Measurements from ENCODE around the gene SPAG16. TPM values are rescaled to one million over a fixed set of nuclear protein-coding genes. Genes with fewer than 3 reads are reported as not detected.
"Not testable (repeated sequence)": the region's sequence is repeated elsewhere in the genome, so short reads cannot be mapped to it uniquely, and the experiment has no call there.

The SPAG16 gene
- total RNA-seq, 1 donor from 2014 or later = 22.6 TPM

- no peak for DNase-seq (ENCODE audit: low read depth)
Measured at GRCh38 chr2:213689585-213689984, 405.3 kb downstream of the SPAG16 start.

GRCh38 chr2:213691351-213691750 lies 407.1 kb downstream of the SPAG16 start:
- no peak for DNase-seq (ENCODE audit: low read depth)

- no peak for DNase-seq (ENCODE audit: low read depth)
Measured at GRCh38 chr2:213696442-213696841, 412.2 kb downstream of the SPAG16 start.

- not testable (repeated sequence) for DNase-seq (ENCODE audit: low read depth)
Measured at GRCh38 chr2:213701365-213701764, 417.1 kb downstream of the SPAG16 start.

GRCh38 chr2:213703406-213704098 lies 419.3 kb downstream of the SPAG16 start:
- DNase-seq (ENCODE audit: low read depth) = no peak

GRCh38 chr2:213710164-213710563 lies 425.9 kb downstream of the SPAG16 start:
- DNase-seq (ENCODE audit: low read depth) = no peak

- DNase-seq (ENCODE audit: low read depth) = not testable (repeated sequence)
Measured at GRCh38 chr2:213718411-213718810, 434.1 kb downstream of the SPAG16 start.

GRCh38 chr2:213722565-213722964 lies 438.3 kb downstream of the SPAG16 start:
- DNase-seq (ENCODE audit: low read depth) = no peak

GRCh38 chr2:213723041-213723560 lies 438.8 kb downstream of the SPAG16 start:
- DNase-seq (ENCODE audit: low read depth) = no peak

GRCh38 chr2:213723707-213724106 lies 439.4 kb downstream of the SPAG16 start:
- DNase-seq (ENCODE audit: low read depth) = no peak

GRCh38 chr2:213726101-213726500 lies 441.8 kb downstream of the SPAG16 start:
- no peak for DNase-seq (ENCODE audit: low read depth)

- no peak for DNase-seq (ENCODE audit: low read depth)
Measured at GRCh38 chr2:213733893-213734292, 449.6 kb downstream of the SPAG16 start.

- DNase-seq (ENCODE audit: low read depth) = no peak
Measured at GRCh38 chr2:213740453-213740852, 456.2 kb downstream of the SPAG16 start.

- DNase-seq (ENCODE audit: low read depth) = no peak
Measured at GRCh38 chr2:213751446-213751845, 467.2 kb downstream of the SPAG16 start.

GRCh38 chr2:213752575-213752974 lies 468.3 kb downstream of the SPAG16 start:
- DNase-seq (ENCODE audit: low read depth) = no peak

- no peak for DNase-seq (ENCODE audit: low read depth)
Measured at GRCh38 chr2:213757525-213757924, 473.3 kb downstream of the SPAG16 start.

- DNase-seq (ENCODE audit: low read depth) = no peak
Measured at GRCh38 chr2:213763354-213763753, 479.1 kb downstream of the SPAG16 start.

- DNase-seq (ENCODE audit: low read depth) = no peak
Measured at GRCh38 chr2:213763963-213764362, 479.7 kb downstream of the SPAG16 start.

- DNase-seq (ENCODE audit: low read depth) = peak; percentile 3
Measured at GRCh38 chr2:213764849-213765248, 480.6 kb downstream of the SPAG16 start.

- no peak for DNase-seq (ENCODE audit: low read depth)
Measured at GRCh38 chr2:213766062-213766461, 481.8 kb downstream of the SPAG16 start.

GRCh38 chr2:213766465-213766901 lies 482.2 kb downstream of the SPAG16 start:
- no peak for DNase-seq (ENCODE audit: low read depth)

GRCh38 chr2:213787869-213788268 lies 503.6 kb downstream of the SPAG16 start:
- DNase-seq (ENCODE audit: low read depth) = no peak

- DNase-seq (ENCODE audit: low read depth) = no peak
Measured at GRCh38 chr2:213789940-213790339, 505.7 kb downstream of the SPAG16 start.
